ENCODE measurements around the gene ANKRD33B.

ANKRD33B gene

GRCh38 chr5:10611290-10611689, 47.4 kb downstream of the ANKRD33B start:
- in situ Hi-C loops (cut with MboI; ENCODE audit: low sequenced_read_pairs): no loop called here

DNA sequence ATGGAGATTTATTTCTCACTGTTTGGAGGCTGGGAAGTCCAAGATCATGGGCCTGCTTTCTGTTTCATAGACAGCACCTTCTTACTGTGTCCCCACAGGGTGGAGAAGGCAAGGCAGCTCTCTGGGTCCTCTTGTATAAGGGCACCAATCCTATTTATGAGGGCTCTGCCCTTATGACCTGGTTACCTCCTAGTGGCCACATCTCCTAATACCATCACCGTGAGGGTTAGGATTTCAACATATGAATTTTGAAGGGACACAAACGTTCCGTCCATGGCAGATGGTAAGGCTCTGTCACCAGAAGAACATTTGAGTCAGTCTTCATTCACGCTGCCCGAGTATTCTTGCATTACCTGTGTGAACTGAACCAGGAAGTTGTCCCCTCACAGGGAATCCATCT, 48.4 kb downstream of the ANKRD33B start:
- in situ Hi-C loops (cut with MboI; ENCODE audit: low sequenced_read_pairs): no loop called here

DNA sequence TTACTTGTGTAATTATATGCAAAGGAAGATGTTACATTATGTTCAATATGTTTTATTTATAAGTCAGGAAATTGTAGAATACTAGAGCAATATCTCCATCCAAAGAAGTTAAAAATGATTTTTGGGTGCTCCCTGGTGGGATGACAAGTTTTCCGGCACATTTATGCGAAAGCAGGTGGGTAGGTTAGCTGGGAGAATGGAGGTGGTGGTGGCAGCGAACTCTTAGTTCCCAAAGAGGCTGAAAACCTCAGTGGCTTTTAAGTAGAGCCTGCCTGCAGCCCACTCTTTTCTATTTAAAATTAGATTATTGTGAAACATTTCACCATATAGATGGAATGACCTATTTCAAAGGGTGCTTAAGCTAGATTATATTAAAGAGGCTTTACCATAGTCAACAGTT, 51.8 kb downstream of the ANKRD33B start:
- in situ Hi-C loops (cut with MboI; ENCODE audit: low sequenced_read_pairs): no loop called here

DNA sequence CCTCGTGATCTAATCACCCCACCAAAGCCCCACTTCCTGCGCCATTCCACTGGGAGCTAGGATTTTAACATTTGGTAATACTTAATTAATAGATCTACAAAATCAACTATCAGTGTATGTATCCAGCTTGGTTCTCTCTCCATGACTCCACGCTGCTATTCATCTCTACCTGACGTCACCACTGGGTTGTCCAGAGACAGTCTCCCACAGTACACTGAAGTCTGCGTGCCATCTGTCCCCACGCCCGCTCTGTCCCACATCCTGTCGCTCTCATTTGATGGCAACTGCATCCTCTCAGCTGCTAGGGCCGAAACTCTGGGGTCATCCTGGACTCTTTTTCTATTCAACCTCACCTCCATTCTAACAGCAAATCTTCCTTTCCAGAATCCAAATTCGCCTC, 53.2 kb downstream of the ANKRD33B start:
- in situ Hi-C loops (cut with MboI; ENCODE audit: low sequenced_read_pairs): no loop called here

GRCh38 chr5:10618311-10618710, 54.4 kb downstream of the ANKRD33B start:
- in situ Hi-C loops (cut with MboI; ENCODE audit: low sequenced_read_pairs): no loop called here

GRCh38 chr5:10619649-10620048, 55.8 kb downstream of the ANKRD33B start:
- in situ Hi-C loops (cut with MboI; ENCODE audit: low sequenced_read_pairs): no loop called here

DNA sequence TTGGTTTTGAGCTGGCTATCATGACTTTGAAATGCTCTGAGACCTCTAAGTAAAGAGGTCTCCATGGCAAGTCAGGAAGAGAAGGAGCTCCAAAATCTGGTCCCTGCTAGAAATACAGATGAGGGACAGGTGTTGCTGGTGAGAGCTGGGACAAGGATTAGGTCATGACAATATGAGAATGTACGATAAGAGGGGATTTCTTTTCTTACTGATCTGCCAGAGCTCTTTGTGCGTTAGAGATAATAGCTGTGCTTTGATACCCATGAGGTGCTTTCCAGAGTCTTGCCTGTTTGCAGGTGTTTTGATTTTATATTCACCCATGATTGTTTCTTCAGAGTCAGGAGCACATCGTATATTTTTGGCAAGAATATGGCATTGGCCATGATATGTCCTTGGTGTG, 56.5 kb downstream of the ANKRD33B start:
- in situ Hi-C loops (cut with MboI; ENCODE audit: low sequenced_read_pairs): no loop called here

GRCh38 chr5:10621832-10622231, 58.0 kb downstream of the ANKRD33B start:
- in situ Hi-C loops (cut with MboI; ENCODE audit: low sequenced_read_pairs): no loop called here

GRCh38 chr5:10622810-10623209, 58.9 kb downstream of the ANKRD33B start:
- in situ Hi-C loops (cut with MboI; ENCODE audit: low sequenced_read_pairs): no loop called here

- in situ Hi-C loops (cut with MboI; ENCODE audit: low sequenced_read_pairs): no loop called here
These were observed 59.5 kb downstream of the ANKRD33B start for GRCh38 chr5:10623305-10623910.

DNA sequence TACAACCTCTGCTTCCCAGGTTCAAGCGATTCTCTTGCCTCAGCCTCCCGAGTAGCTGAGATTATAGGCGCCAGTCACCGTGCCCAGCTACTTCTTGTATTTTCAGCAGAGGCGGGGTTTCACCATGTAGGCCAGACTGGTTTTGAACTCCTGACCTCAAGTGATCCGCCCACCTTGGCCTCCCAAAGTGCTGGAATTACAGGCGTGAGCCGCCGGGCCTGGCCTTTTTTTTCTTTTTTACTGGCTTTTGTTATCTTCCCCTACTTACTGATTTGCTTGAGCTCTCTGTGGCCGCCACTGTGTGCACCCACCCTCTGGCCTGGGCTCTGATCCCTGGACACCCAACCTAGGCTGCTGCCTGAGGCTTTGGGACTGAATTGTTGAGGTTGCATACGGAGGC, 60.3 kb downstream of the ANKRD33B start:
- in situ Hi-C loops (cut with MboI; ENCODE audit: low sequenced_read_pairs): no loop called here

- in situ Hi-C loops (cut with MboI; ENCODE audit: low sequenced_read_pairs): no loop called here
These were observed 60.8 kb downstream of the ANKRD33B start for GRCh38 chr5:10624679-10625078.

GRCh38 chr5:10625700-10626472, 62.0 kb downstream of the ANKRD33B start:
- in situ Hi-C loops (cut with MboI; ENCODE audit: low sequenced_read_pairs): no loop called here

DNA sequence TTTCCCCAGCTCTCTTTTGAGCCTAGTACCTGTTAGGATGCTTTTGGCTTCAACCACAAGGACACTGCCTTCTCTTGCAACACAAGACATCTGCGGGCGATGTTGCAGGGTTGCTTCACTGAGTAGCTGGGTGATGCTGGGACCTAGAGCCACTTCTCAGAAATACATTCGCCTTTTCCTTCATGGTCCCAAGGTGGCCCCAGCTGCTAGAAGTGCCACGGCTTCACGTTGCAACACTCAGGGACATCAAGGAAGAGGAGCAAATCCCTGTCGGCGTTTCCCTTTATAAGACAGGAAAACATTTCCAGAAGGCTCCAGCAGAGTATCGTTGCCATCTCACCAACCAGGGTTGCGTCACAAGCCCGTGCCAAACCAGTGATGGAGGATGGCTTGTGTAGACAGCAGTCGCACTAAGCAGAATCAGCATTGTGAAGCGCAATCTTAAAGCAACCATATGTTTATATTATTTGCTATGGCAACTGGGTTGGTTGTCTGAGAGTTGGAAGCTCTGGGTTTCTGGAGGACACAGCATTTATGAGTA, 62.7 kb downstream of the ANKRD33B start:
- in situ Hi-C loops (cut with MboI; ENCODE audit: low sequenced_read_pairs): no loop called here

DNA sequence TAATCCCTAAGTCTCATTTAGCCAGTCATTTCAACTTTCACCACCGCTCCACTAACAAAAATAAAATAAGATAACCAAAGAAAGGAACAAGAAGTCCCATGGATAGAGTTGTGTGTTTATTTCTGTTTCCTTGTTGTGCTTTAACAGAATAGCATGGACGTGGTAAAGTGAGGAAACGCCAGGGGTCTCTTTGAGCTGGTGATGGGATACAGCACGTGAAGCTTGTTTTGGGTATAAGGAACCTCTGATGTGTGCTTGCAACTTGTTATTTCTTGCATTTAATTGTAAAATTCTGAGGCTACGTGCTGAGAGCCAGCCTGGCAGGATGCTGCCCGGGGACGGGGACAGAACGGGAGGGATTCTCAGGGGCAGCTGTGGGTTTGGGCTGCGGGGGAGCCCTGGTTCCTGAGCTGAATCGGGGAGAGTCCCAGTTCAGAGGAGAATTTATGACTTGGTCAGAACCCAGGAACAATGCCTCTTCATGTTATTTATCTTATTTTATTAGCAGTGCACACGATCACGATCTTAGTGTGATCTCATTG, 63.4 kb downstream of the ANKRD33B start:
- in situ Hi-C loops (cut with MboI; ENCODE audit: low sequenced_read_pairs): no loop called here

DNA sequence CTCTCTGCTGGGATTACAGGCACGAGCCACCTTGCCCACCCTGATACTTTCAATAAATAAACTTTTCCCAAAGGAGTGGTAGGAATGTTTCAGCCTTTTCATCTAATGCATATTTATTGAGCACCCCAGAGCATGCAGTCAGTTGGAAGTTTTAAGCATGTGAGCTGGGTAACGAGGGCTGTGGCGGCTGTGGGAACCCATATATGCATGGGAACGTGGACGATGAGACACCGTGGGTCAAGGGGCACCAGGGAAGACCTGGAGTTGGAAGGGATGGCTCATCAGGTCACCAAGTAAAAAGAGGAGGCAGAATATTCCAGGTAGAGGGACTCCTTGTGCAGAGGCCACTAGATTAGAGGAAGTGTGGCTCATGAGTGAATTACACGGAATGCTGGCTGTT, 64.7 kb downstream of the ANKRD33B start:
- in situ Hi-C loops (cut with MboI; ENCODE audit: low sequenced_read_pairs): no loop called here

GRCh38 chr5:10629682-10630081, 65.8 kb downstream of the ANKRD33B start:
- in situ Hi-C loops (cut with MboI; ENCODE audit: low sequenced_read_pairs): loop anchor here (5.0 kb wide), 1 partner anchor 177 kb away; no protein-coding TSS in a partner anchor

- in situ Hi-C loops (cut with MboI; ENCODE audit: low sequenced_read_pairs): loop anchor here (5.0 kb wide), 1 partner anchor 178 kb away; no protein-coding TSS in a partner anchor
These were observed 66.3 kb downstream of the ANKRD33B start for GRCh38 chr5:10630126-10630525.

- in situ Hi-C loops (cut with MboI; ENCODE audit: low sequenced_read_pairs): loop anchor here (5.0 kb wide), 1 partner anchor 178 kb away; no protein-coding TSS in a partner anchor
These were observed 66.9 kb downstream of the ANKRD33B start for GRCh38 chr5:10630744-10631143.

GRCh38 chr5:10631316-10631996, 67.6 kb downstream of the ANKRD33B start:
- in situ Hi-C loops (cut with MboI; ENCODE audit: low sequenced_read_pairs): loop anchor here (5.0 kb wide), 1 partner anchor 179 kb away; no protein-coding TSS in a partner anchor

DNA sequence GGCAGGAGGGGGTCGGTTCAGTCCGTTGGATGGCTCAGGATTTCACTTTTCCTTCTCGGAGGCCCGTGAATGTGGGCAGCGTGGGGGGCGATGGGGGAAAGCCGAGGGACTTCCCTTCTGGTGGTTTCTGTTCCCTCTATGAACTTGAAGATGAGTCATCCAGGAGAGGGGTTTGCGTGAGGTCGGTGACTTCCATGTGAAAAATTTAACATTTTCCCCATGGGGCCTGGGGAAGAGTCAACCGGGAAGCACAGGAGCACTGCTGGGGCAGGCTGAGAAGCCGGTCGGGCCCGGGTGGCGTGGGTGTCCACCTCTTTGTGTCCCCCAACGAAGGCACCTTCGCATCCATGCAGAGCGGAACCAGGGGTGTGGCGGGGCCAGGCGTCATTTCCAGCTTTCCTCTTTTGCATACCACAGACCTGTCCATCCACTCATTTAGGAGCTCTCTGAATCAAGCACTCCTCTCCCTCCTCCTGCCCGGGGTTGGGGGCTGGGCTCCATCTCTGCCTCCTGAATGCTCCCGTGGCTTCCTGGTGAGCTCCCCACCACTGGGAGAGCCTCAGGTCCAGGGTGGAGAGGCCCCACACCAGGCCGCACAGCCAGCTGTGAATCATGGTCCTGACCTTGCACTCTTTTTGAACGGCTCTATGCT, 68.4 kb downstream of the ANKRD33B start:
- in situ Hi-C loops (cut with MboI; ENCODE audit: low sequenced_read_pairs): loop anchor here (5.0 kb wide), 1 partner anchor 180 kb away; no protein-coding TSS in a partner anchor

Data from HL-60/S4 (cell line).